ENCODE measurements around the gene SLC34A1. TPM values are rescaled to one million over a fixed set of nuclear protein-coding genes. Genes with fewer than 3 reads are reported as not detected.
A peak's percentile ranks its signal among the peaks of the same experiment; 100 is the strongest.
"Not testable (repeated sequence)": the region's sequence is repeated elsewhere in the genome, so short reads cannot be mapped to it uniquely, and the experiment has no call there.

The SLC34A1 gene
- polyA plus RNA-seq, 1 donor, result 200 TPM

GRCh38 chr5:177367323-177367848 is 16.8 kb upstream of the SLC34A1 start:
- no peak for DNase-seq

- DNase-seq, result no peak
Observed at GRCh38 chr5:177367981-177368868, 16.0 kb upstream of the SLC34A1 start.

GRCh38 chr5:177368869-177369644 is 15.2 kb upstream of the SLC34A1 start:
- DNase-seq, result no peak

GRCh38 chr5:177369645-177370440 is 14.4 kb upstream of the SLC34A1 start:
- DNase-seq, result no peak

GRCh38 chr5:177370488-177371119 is 13.6 kb upstream of the SLC34A1 start:
- peak; percentile 79 for DNase-seq

- DNase-seq, result no peak
Observed at GRCh38 chr5:177371120-177372033, 12.9 kb upstream of the SLC34A1 start.

- DNase-seq, result no peak
Observed at GRCh38 chr5:177372034-177372896, 12.0 kb upstream of the SLC34A1 start.

- DNase-seq, result no peak
Observed at GRCh38 chr5:177372910-177373309, 11.3 kb upstream of the SLC34A1 start.

GRCh38 chr5:177373806-177374205 is 10.4 kb upstream of the SLC34A1 start:
- DNase-seq, result no peak

- no peak for DNase-seq
Observed at GRCh38 chr5:177374211-177374610, 10.0 kb upstream of the SLC34A1 start.

- not testable (repeated sequence) for DNase-seq
Observed at GRCh38 chr5:177375516-177375915, 8.7 kb upstream of the SLC34A1 start.

- no peak for DNase-seq
Observed at GRCh38 chr5:177376107-177376506, 8.1 kb upstream of the SLC34A1 start.

GRCh38 chr5:177377851-177378776 is 6.1 kb upstream of the SLC34A1 start:
- DNase-seq, result no peak

- no peak for DNase-seq
Observed at GRCh38 chr5:177378884-177379883, 5.0 kb upstream of the SLC34A1 start.

- DNase-seq, result no peak
Observed at GRCh38 chr5:177380805-177381126, 3.5 kb upstream of the SLC34A1 start.

- DNase-seq, result no peak
Observed at GRCh38 chr5:177382423-177383029, 1.7 kb upstream of the SLC34A1 start.

GRCh38 chr5:177383181-177383580 is 1.1 kb upstream of the SLC34A1 start:
- DNase-seq, result no peak

All from left kidney (tissue), 2 donors.